HG03139 (cell line): ENCODE data around the gene TRERF1.

Experiments used
- ATAC-seq: cut with Tn5 transposase; IDR thresholded peaks from one replicate; pipeline ENCODE4 v1.9.1; 2021; ENCODE audit not compliant: unreplicated experiment

Gene TRERF1

GRCh38 chr6:42368181-42368580, 83.5 kb downstream of the TRERF1 start:
- no peak for ATAC-seq

GRCh38 chr6:42367353-42368011, 84.2 kb downstream of the TRERF1 start:
- no peak for ATAC-seq

- ATAC-seq = no peak
Observed at GRCh38 chr6:42366999-42367352, 84.8 kb downstream of the TRERF1 start.

- no peak for ATAC-seq
Observed at GRCh38 chr6:42366011-42366705, 85.6 kb downstream of the TRERF1 start.

- no peak for ATAC-seq
Observed at GRCh38 chr6:42365021-42365420, 86.7 kb downstream of the TRERF1 start.

GRCh38 chr6:42363926-42364849, 87.5 kb downstream of the TRERF1 start:
- no peak for ATAC-seq

GRCh38 chr6:42361036-42361435, 90.7 kb downstream of the TRERF1 start:
- ATAC-seq = no peak

- ATAC-seq = no peak
Observed at GRCh38 chr6:42359021-42359420, 92.7 kb downstream of the TRERF1 start.

GRCh38 chr6:42355416-42355815, 96.3 kb downstream of the TRERF1 start:
- ATAC-seq = no peak

GRCh38 chr6:42354702-42355101, 97.0 kb downstream of the TRERF1 start:
- no peak for ATAC-seq

- no peak for ATAC-seq
Observed at GRCh38 chr6:42352856-42353564, 98.7 kb downstream of the TRERF1 start.

- ATAC-seq = no peak
Observed at GRCh38 chr6:42350911-42351310, 100.8 kb downstream of the TRERF1 start.

- ATAC-seq = no peak
Observed at GRCh38 chr6:42349753-42350511, 101.8 kb downstream of the TRERF1 start.

GRCh38 chr6:42347456-42347855, 104.3 kb downstream of the TRERF1 start:
- ATAC-seq = no peak

- ATAC-seq = no peak
Observed at GRCh38 chr6:42345696-42346416, 105.9 kb downstream of the TRERF1 start.

- no peak for ATAC-seq
Observed at GRCh38 chr6:42344756-42345155, 107.0 kb downstream of the TRERF1 start.

GRCh38 chr6:42341771-42342553, 109.8 kb downstream of the TRERF1 start:
- no peak for ATAC-seq

GRCh38 chr6:42341221-42341620, 110.5 kb downstream of the TRERF1 start:
- ATAC-seq = no peak

- ATAC-seq = no peak
Observed at GRCh38 chr6:42340511-42340910, 111.2 kb downstream of the TRERF1 start.
